ENCODE data around the gene PNKP. TPM values are rescaled to one million over a fixed set of nuclear protein-coding genes. Genes with fewer than 3 reads are reported as not detected.

The PNKP gene
- total RNA-seq, 2 experiments from 2014 or later = 58.8 to 65.9 TPM

DNA sequence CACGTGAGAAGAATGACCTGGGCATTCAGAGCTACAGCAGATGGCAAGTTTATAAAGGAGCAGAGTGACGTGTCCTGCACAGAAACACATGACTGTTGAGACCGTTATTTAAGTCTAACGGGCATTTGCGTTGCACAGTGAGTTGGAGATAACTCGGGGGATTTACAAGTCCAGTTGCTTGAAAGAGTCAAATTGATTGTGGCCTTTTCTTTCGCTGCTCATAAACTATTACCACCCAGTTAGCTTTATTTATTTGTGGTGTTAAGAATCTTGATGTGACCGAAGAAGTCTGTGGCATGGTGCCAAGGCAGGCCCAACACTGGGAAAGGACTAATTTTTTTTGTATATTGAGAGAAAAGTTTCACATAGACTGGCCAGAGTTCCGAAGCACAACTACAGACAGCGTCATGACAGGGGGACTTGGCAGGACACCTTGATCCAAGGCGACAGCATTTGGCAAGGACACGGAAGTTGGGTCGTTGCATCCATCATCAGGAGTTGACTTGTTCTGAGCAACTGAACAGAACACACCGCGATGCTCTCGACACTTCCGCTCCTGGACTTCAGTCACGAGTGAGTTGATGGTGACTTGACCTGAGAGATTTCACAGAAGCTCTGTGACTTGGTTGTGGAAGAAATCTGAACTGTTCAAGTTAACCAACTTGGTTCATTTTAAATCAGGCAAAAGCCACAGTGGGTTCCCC is 28.3 kb downstream of the PNKP start:
- POLR2A ChIA-PET = no interaction called here
- Mint-ChIP-seq H3K4me1 (ENCODE audit: low read depth) (no peaks in the 10 kb centered on the region), H3K36me3 (ENCODE audit: low read depth) (peaks cover 8% of the 10 kb centered on the region), H3K27ac (no peak overlapping the region), H3K4me3 (no peak overlapping the region), H3K27me3 (no peaks in the 10 kb centered on the region), H3K9me3 (no peaks in the 10 kb centered on the region)
- intact Hi-C loops (cut with micrococcal nuclease) = no loop called here
- CTCF ChIA-PET = interaction anchor here (0.6 kb wide), 1 partner anchor 9 kb away, joined by 3 read pairs; no protein-coding TSS in a partner anchor
- TF ChIP-seq, protein P1, sequence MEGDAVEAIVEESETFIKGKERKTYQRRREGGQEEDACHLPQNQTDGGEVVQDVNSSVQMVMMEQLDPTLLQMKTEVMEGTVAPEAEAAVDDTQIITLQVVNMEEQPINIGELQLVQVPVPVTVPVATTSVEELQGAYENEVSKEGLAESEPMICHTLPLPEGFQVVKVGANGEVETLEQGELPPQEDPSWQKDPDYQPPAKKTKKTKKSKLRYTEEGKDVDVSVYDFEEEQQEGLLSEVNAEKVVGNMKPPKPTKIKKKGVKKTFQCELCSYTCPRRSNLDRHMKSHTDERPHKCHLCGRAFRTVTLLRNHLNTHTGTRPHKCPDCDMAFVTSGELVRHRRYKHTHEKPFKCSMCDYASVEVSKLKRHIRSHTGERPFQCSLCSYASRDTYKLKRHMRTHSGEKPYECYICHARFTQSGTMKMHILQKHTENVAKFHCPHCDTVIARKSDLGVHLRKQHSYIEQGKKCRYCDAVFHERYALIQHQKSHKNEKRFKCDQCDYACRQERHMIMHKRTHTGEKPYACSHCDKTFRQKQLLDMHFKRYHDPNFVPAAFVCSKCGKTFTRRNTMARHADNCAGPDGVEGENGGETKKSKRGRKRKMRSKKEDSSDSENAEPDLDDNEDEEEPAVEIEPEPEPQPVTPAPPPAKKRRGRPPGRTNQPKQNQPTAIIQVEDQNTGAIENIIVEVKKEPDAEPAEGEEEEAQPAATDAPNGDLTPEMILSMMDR (IDR thresholded peaks at IDR 0.05) = no peak
- ATAC-seq (no peak), DNase-seq (no peak)

DNA sequence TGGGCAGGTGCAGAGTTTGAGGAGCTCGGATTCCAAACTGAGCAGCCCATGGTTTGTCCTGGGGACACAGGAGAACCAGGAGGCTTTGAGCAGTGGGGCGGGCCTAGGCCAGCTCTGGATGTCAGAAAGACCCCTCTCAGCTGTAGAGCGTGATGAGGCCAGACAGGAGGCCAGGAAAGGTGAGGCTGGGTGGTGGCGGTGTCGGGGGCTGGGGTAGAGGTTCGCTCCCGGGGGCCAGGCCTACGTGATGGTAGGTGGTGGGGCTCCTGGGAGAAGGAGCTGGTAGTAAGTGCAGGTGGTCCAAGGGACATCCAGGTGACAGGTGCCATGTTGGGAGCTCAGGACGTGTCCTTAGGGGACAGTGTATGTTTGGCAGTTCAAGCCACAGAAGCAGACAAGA is 30.0 kb downstream of the PNKP start:
- intact Hi-C loops (cut with micrococcal nuclease) = no loop called here
- TF ChIP-seq, protein P1 (IDR thresholded peaks at IDR 0.05) = no peak
- DNase-seq = no peak
- Mint-ChIP-seq H3K36me3 (ENCODE audit: low read depth) (peaks cover 10% of the 10 kb centered on the region), H3K27ac (no peak overlapping the region), H3K27me3 (no peaks in the 10 kb centered on the region), H3K4me3 (no peak overlapping the region), H3K4me1 (ENCODE audit: low read depth) (no peaks in the 10 kb centered on the region), H3K9me3 (no peaks in the 10 kb centered on the region)
- CTCF ChIA-PET = no interaction called here
- ATAC-seq = no peak
- POLR2A ChIA-PET = no interaction called here

DNA sequence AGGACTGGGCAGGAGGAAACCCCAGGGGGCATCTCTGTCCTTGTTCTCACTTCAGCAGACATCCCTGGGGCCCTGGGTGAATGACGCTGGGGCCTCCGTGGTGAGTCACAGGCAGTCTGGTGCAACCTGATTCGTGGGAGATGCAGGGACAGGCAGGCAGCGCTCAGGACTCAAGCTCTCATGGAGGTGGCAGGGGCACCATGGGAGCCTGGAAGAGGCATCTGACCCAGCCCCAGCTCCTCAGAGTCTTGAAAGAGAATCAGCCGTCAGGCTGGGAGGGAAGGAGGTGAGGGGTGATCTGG is 30.4 kb downstream of the PNKP start:
- ATAC-seq (no peak), DNase-seq (no peak)
- no peak overlapping the region for H3K4me3 Mint-ChIP-seq
- H3K4me1 Mint-ChIP-seq (ENCODE audit: low read depth) = no peaks in the 10 kb centered on the region
- H3K27me3 Mint-ChIP-seq = no peaks in the 10 kb centered on the region
- H3K27ac Mint-ChIP-seq = no peak overlapping the region
- H3K36me3 Mint-ChIP-seq (ENCODE audit: low read depth) = peaks cover 10% of the 10 kb centered on the region
- TF ChIP-seq, protein P1 (IDR thresholded peaks at IDR 0.05) = no peak
- ChIA-PET POLR2A (no interaction called here), CTCF (no interaction called here)
- intact Hi-C loops (cut with micrococcal nuclease) = no loop called here
- no peaks in the 10 kb centered on the region for H3K9me3 Mint-ChIP-seq

DNA sequence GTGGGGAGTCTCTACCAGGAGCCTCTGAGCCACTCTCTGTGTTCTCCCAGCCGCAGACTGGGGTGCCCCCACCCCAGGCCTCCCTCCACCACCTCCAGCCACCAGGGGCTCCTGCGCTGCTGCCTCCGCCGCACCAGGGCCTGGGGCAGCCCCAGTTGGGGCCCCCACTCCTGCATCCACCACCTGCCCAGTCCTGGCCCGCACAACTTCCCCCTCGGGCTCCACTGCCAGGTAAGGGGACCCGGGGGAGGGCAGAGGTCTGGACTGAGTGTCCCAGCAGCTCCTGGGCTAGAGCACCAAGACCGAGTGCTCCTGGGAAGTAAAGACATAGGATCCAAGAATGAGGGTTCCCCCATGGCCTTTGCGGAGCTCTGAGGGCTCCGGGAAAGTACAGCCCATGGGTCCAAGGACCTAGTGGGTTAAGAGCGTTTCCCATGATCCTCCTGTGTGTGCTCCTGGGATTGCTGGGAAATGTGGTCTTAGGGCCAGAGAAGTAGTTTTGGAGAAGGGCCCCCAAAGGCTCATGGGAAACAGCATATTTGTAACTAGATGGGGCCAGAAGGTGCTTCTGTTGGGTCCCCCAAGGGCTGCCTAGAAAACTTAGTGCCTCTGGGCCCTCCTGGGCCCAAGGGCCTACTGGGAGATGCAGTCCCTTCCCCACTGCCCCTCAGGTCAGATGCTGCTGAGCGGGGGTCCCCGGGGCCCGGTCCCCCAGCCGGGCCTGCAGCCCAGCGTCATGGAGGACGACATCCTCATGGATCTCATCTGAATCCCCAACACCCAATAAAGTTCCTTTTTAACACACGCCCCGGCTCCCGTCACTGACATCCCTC is 31.0 kb downstream of the PNKP start:
- no peak for DNase-seq
- CTCF ChIA-PET = no interaction called here
- Mint-ChIP-seq H3K27me3 (no peaks in the 10 kb centered on the region), H3K27ac (no peak overlapping the region), H3K36me3 (ENCODE audit: low read depth) (peaks cover 10% of the 10 kb centered on the region), H3K4me1 (ENCODE audit: low read depth) (no peaks in the 10 kb centered on the region), H3K4me3 (no peak overlapping the region), H3K9me3 (no peaks in the 10 kb centered on the region)
- no peak for ATAC-seq
- intact Hi-C loops (cut with micrococcal nuclease) = no loop called here
- POLR2A ChIA-PET = no interaction called here
- TF ChIP-seq, protein P1 (IDR thresholded peaks at IDR 0.05) = no peak

DNA sequence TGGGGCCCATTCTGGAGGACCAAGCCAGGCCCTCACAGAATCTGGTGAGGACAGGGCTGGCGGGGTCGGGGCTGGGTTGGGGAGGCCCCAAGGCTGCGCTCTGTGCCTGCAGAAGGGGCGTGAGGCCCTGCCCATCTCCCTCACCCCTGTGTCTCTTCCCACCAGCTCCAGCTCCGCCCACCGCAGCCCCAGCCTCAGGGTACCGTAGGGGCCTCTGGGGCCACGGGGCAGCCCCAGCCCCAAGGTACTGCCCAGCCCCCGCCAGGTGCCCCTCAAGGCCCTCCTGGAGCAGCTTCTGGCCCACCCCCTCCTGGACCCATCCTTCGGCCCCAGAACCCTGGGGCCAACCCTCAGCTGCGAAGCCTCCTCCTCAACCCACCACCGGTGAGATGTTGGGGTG is 31.8 kb downstream of the PNKP start:
- Mint-ChIP-seq H3K4me3 (no peak overlapping the region), H3K36me3 (ENCODE audit: low read depth) (peaks cover 10% of the 10 kb centered on the region), H3K9me3 (no peaks in the 10 kb centered on the region), H3K27ac (no peak overlapping the region), H3K27me3 (no peaks in the 10 kb centered on the region), H3K4me1 (ENCODE audit: low read depth) (no peaks in the 10 kb centered on the region)
- no peak for DNase-seq
- ChIA-PET POLR2A (interaction anchor here (1.2 kb wide), 1 partner anchor 9 kb away, joined by 3 read pairs; no protein-coding TSS in a partner anchor), CTCF (no interaction called here)
- intact Hi-C loops (cut with micrococcal nuclease) = no loop called here
- no peak for ATAC-seq
- TF ChIP-seq, protein P1 (IDR thresholded peaks at IDR 0.05) = no peak
